Measurements from ENCODE around the gene KLK1. TPM values are rescaled to one million over a fixed set of nuclear protein-coding genes. Genes with fewer than 3 reads are reported as not detected.

The KLK1 gene
- total and polyA plus RNA-seq, 7 donors, result 0.08 to 0.48 (median 0.33) TPM; not detected in 3

GRCh38 chr19:50844296-50844935, 20.8 kb upstream of the KLK1 start:
- no peak for TF ChIP-seq CTCF (IDR thresholded peaks at IDR 0.05)
- Histone ChIP-seq H3K9me3 (no peaks in the 10 kb centered on the region), H3K27ac (no peak overlapping the region), H3K4me1 (no peaks in the 10 kb centered on the region), H3K4me3 (no peak overlapping the region), H3K27me3 (ENCODE audit: insufficient read depth in 3 of 3, low read length in 2 of 3) (peaks cover 0 to 3% (median 0%) of the 10 kb centered on the region in 3 donors), H3K36me3 (ENCODE audit: insufficient read depth in 1 of 2, low read depth in 1 of 2) (no peaks in the 10 kb centered on the region)
- intact Hi-C loops (cut with DNase I), result no loop called here
- 46 to 66% (median 63%) methylated on average over 8 of the region's 8 CpGs for WGBS, 3 donors
- no peak for ATAC-seq
- no peak for DNase-seq

GRCh38 chr19:50843701-50844221, 20.2 kb upstream of the KLK1 start:
- no peak overlapping the region for H3K27ac ChIP-seq
- no peak for TF ChIP-seq CTCF (IDR thresholded peaks at IDR 0.05)
- H3K4me1 ChIP-seq, result no peaks in the 10 kb centered on the region
- DNase-seq, result no peak
- 68 to 76% (median 72%) methylated on average over 7 of the region's 7 CpGs for WGBS, 3 donors
- intact Hi-C loops (cut with DNase I), result no loop called here
- peaks cover 0 to 3% (median 0%) of the 10 kb centered on the region in 3 donors for H3K27me3 ChIP-seq (ENCODE audit: insufficient read depth in 3 of 3, low read length in 2 of 3)
- H3K36me3 ChIP-seq (ENCODE audit: insufficient read depth in 1 of 2, low read depth in 1 of 2), result no peaks in the 10 kb centered on the region
- no peaks in the 10 kb centered on the region for H3K9me3 ChIP-seq
- no peak overlapping the region for H3K4me3 ChIP-seq
- ATAC-seq, result no peak

GRCh38 chr19:50843205-50843604, 19.6 kb upstream of the KLK1 start:
- no peak overlapping the region for H3K27ac ChIP-seq
- DNase-seq (no peak), ATAC-seq (no peak)
- no peak for TF ChIP-seq CTCF (IDR thresholded peaks at IDR 0.05)
- H3K4me1 ChIP-seq, result no peaks in the 10 kb centered on the region
- H3K9me3 ChIP-seq, result no peaks in the 10 kb centered on the region
- H3K27me3 ChIP-seq (ENCODE audit: insufficient read depth in 3 of 3, low read length in 2 of 3), result peaks cover 0 to 3% (median 0%) of the 10 kb centered on the region in 3 donors
- H3K4me3 ChIP-seq, result no peak overlapping the region
- H3K36me3 ChIP-seq (ENCODE audit: insufficient read depth in 1 of 2, low read depth in 1 of 2), result no peaks in the 10 kb centered on the region
- WGBS, 3 donors, result 92 to 95% (median 93%) methylated on average over 2 of the region's 2 CpGs
- intact Hi-C loops (cut with DNase I), result no loop called here

- intact Hi-C loops (cut with DNase I), result no loop called here
- DNase-seq (no peak), ATAC-seq (no peak)
- Histone ChIP-seq H3K4me1 (no peaks in the 10 kb centered on the region), H3K27me3 (ENCODE audit: insufficient read depth in 3 of 3, low read length in 2 of 3) (peaks cover 0 to 3% (median 3%) of the 10 kb centered on the region in 3 donors), H3K36me3 (ENCODE audit: insufficient read depth in 1 of 2, low read depth in 1 of 2) (no peaks in the 10 kb centered on the region), H3K9me3 (no peaks in the 10 kb centered on the region), H3K27ac (no peak overlapping the region), H3K4me3 (no peak overlapping the region)
- TF ChIP-seq CTCF (IDR thresholded peaks at IDR 0.05), result no peak
- 88 to 93% (median 89%) methylated on average over 6 of the region's 6 CpGs for WGBS, 3 donors
Observed at GRCh38 chr19:50842130-50842529, 18.5 kb upstream of the KLK1 start.

Data from psoas muscle (tissue), 8 donors.